COLO829 (cell line): ENCODE data around the gene FPR1.

Experiments
- DNase-seq: peaks from one replicate; pipeline ENCODE4 v3.0.0; 2012; ENCODE audit warnings: low spot score

FPR1 gene

DNA sequence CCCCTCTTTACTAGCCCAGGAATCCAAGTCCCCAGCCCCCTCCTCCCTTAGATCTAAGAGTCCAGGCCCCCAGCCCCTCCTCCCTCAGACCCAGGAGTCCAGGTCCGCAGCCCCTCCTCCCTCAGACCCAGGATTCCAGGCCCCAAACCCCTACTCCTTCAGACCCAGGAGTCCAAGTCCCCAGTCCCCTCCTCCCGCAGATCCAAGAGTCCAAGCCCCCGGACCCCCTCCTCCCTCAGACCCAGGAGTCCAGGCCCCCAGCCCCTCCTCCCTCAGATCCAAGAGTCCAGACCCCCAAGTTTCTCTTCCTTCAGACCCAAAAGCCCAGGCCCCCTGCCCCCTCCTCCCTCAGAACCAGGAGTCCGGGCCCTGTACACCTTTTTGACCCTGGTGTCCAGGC lies 47.1 kb downstream of the FPR1 start:
- DNase-seq = no peak

DNA sequence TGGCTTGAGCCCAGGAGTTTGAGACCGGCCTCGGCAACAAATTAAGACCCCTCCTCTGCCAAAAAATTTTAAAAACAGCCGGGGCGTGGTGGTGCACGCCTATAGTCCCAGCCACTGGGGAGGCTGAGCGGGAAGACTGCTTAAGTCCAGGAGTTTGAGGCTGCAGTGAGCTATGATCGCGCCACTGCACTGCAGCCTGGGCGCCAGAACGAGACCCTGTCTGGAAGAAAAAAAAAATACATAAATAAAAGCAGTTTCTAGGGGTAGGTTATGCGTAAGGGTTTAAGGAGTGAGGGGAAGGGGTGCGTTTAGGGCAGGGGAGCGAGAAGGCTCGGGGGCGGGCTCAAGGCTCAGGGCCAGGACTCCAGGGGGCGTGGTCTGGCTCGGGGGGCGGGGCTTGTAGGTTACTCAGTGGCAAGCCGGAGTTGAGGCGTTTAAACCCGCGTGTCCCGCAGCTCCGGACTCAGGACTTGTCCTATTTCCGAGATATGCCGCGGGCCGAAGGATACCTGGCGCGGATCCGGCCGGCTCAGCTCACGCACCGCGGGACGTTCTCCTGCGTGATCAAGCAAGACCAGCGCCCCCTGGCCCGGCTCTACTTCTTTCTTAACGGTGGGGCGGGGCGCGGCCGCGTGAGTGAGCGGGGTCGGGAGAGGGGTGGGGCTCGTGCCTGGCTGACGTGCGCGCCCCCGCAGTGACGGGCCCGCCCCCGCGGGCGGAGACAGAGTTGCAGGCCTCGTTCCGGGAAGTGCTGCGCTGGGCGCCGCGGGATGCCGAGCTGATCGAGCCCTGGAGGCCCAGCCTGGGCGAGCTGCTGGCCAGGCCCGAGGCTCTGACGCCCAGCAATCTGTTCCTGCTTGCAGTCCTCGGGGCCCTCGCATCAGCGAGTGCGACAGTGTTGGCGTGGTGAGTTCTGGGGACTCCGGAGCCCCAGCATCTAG lies 47.8 kb downstream of the FPR1 start:
- DNase-seq = peak; percentile 90

DNA sequence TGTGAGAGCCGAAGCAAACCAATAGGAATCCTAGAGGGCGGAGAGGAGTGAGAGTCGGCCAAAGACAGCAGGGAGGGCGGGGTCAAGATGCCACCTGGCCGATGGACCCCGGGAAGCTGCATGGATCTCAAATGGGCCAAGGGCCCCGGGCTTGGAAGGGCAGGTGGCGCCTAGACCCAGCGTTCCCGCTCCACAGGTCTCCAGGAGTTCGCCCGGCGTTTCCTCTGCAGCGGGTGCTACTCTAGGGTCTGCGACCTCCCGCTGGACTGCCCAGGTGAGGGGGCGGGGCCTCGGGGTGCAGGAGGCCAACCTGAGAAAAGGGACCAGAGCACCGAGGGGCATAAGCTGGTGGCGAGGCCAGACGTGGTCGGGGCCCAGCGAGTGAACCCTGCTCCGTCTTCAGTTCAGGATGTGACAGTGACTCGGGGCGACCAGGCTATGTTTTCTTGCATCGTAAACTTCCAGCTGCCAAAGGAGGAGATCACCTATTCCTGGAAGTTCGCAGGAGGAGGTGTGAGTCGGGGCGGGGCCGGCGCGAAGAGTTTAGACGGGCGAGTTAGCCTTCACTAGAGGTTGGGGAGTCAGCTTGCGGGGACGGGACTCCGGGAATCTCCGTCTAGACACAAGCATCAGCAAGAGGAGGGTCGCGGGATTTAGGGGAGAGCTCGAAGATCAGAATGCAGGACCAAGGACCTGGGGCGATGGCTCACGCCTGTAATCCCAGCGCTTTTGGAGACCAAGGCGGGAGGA lies 48.7 kb downstream of the FPR1 start:
- no peak for DNase-seq

DNA sequence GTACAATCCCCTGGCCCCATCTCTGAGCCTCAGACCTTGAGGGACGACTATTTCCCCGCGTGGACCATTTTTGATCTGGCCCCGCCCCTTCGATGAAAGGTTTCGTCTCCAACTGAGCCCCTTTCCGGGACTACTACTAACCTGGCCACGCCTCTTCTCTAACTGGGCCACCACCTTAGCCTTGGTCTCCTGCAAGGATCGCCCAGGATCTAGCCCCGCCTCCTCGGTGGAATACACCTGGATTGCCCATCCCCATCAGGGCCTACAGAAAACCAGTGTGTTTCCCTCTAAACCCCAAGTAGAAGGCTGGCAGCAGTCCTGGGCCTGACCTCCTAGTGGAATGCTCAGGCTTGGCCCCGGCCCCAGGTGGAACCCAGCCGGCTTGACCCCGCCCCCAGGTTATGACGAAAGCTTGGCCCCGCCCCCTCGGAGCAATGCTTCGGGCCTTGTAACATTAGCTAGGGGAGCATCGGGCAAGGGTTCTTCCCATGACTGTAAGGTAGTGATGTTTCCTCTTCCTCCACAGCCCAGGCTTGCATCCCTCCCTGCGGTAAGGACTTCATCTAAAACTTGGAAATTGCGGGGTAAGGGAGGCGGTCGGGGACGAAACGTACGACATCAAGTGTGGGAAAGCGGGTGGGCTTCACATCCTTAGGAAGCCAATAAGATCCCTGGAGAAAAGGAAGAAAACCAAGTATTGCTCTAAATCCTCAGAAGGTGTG lies 49.4 kb downstream of the FPR1 start:
- DNase-seq = no peak

DNA sequence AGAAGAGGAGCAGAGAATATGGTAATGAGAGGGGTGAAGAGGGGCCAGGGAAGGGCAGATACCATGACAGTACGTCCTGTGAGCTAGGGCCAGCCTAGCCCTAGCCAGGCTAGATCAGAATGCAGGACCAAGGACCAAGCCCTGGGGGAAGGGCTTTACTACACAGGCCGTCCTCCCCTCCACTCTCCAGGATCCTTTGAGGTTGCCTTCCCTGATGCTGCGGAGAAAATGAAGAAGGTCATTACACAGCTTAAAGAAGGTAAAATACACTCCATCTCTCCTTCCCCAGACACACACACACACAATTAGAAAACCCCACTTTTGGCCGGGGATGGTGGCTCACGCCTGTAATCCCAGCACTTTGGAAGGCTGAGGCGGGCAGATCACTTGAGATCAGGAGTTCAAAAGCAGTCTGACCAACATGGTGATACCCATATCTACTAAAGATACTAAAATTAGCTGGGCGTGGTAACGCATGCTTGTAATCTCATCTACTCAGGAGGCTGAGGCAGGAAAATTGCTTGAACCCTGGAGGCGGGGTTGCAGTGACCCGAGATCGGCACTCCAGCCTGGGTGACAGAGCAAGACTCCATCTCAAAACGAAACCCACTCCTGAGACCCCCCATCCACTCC lies 50.1 kb downstream of the FPR1 start:
- DNase-seq = no peak

DNA sequence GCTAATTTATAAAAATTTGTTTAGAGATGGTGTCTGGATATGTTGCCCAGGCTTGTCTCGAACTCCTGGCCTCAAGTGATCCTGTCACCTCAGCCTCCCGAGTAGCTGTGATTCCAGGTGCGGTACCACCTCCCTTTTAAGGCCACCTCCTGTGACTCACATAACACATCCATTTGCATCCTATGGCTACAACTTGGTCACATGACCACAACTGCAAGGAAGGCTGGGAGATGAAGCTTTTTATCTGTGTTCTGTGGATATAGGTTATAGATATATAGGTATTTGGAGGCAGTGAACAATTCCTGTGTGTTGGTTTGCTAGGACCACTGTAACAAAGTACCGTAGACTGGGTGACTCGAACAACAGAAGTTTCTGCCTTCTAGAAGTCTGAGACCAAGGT lies 52.5 kb downstream of the FPR1 start:
- no peak for DNase-seq

DNA sequence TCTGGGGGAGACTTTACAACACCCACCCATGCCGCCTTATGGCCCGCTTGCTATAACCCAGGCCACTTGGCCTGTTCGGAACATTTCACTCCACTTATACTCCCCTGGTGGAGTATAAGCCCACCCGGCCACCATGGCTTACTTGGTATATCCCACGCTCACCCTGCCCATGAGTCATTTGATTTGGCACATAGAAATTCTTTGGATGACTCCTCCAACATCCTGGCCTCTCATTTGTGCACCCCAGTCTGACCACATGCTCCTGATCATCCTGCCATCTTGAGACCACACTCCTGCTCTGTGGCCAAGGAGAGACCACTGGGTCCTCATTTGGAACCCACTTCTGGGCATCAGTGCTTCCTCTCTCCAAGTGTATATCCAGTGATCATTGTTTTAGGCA lies 53.4 kb downstream of the FPR1 start:
- DNase-seq = no peak

DNA sequence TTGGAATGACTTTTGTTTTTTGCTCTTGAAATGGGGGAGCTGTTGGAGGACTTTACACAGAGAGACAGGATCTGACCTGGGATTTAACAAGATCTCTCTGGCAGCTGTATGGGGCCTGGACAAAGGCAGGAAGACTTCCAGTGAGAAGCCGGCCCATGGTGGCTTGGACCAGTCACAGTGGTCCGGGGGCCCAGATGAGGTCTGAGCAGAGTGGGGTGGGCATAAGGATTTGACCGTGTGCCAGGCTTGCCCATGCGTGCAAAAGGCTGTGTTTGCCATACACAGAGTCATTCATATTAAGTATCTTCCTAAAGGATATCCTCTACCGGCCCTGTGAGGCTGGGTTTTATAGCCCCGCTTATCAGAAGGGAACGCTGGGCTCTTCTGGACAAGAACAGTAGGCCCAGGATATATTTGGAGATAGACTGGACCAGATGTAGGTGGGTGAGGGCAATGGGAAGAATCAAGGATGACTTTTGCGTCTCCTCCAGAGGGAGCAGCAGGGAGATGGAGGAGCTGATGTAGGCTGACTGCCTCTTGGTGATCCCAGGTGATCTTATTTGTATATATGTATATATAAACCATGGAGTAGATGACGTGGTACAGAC lies 54.4 kb downstream of the FPR1 start:
- DNase-seq = no peak

DNA sequence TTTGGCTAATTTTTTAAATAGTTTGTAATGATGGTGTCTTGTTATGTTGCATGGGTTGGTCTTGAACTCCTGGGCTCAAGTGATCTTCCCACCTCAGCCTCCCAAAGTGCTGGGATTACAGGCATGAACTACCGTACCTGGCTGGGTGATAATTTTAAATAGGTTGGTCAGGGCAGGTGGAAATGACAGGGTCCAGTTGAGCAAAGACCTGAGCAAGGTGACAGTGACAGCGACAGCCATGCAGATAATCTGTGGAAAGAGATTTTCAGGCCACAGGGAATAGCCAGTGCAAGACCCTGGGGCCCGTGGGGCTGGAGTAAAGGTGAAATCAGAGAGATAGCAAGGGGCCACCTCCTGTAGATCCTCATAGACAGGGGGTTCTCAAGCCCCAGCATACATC lies 55.1 kb downstream of the FPR1 start:
- no peak for DNase-seq
